Suppressor macrophage treated with lipopolysaccharide for 1 hour (primary cell): Measurements from ENCODE around the gene SMIM1.

Experiments used
- DNase-seq, 3 donors: peaks; one replicate each; pipeline ENCODE4 v3.0.0-alpha.2; 2020 to 2022

The SMIM1 gene

GRCh38 chr1:3822421-3822820 is 49.9 kb downstream of the SMIM1 start:
- DNase-seq: no peak

- no peak for DNase-seq
Observed at GRCh38 chr1:3824650-3825049, 52.1 kb downstream of the SMIM1 start.

GRCh38 chr1:3825356-3825755 is 52.8 kb downstream of the SMIM1 start:
- no peak for DNase-seq
